Memory B cell (primary cell): ENCODE data around the gene PPP1R9A.

Source experiments
- ATAC-seq: fragments of 150-1000 bp; cut with Tn5 transposase; 2 replicates; pipeline ENCODE4 v1.10.0; 2021; ENCODE audit warnings: low read depth, mild to moderate bottlenecking, moderate library complexity
- DNase-seq, 2 donors: peaks; one replicate each; pipeline ENCODE4 v3.0.0; 2022; ENCODE audit warnings: low spot score in 2 of 2
- H3K27ac Mint-ChIP-seq: one replicate; pipeline ENCODE4 v1.8.0; 2022; ENCODE audit warnings: mild to moderate bottlenecking, moderate library complexity, mixed read lengths
- H3K27me3 Mint-ChIP-seq: one replicate; pipeline ENCODE4 v1.8.0; 2022; ENCODE audit warnings: mixed read lengths
- H3K36me3 Mint-ChIP-seq: one replicate; pipeline ENCODE4 v1.8.0; 2022; ENCODE audit warnings: mild to moderate bottlenecking, mixed read lengths
- H3K4me1 Mint-ChIP-seq: one replicate; pipeline ENCODE4 v1.8.0; 2022; ENCODE audit warnings: mixed read lengths
- H3K4me3 Mint-ChIP-seq: one replicate; pipeline ENCODE4 v1.8.0; 2022; ENCODE audit warnings: mild to moderate bottlenecking, moderate library complexity, mixed read lengths
- H3K9me3 Mint-ChIP-seq: one replicate; pipeline ENCODE4 v1.8.0; 2022; ENCODE audit warnings: mixed read lengths

The PPP1R9A gene

DNA sequence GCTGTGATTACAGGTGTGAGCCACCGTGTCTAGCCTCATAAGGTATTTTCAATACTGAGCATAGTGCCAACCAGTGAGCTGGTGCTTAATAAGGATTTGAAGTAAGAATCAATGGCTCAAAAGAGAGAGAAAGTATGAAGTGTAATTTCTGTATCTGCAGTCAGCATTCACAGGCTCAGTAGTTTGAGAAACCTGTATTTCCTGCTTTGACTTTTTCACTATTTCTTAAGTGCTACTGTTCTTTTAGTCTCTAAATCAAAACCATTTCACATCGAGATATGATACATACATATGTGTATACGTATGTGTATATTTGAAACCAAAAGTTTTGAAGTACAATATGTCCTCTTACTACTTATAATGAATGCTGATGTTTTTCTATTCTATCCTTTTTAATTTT lies 189.9 kb downstream of the PPP1R9A start:
- Mint-ChIP-seq H3K4me1 (no peaks in the 10 kb centered on the region), H3K36me3 (no peaks in the 10 kb centered on the region)
- no peak for ATAC-seq

GRCh38 chr7:95097851-95098250 lies 190.5 kb downstream of the PPP1R9A start:
- Mint-ChIP-seq H3K27ac (no peak overlapping the region), H3K4me3 (no peak overlapping the region), H3K9me3 (peaks cover 2% of the 10 kb centered on the region), H3K4me1 (no peaks in the 10 kb centered on the region), H3K36me3 (no peaks in the 10 kb centered on the region), H3K27me3 (peaks cover 1% of the 10 kb centered on the region)
- ATAC-seq (no peak), DNase-seq (no peak)

More for the DNA sequence above, 189.9 kb downstream of the PPP1R9A start:
- Mint-ChIP-seq H3K4me3 (no peak overlapping the region), H3K27me3 (peaks cover 3% of the 10 kb centered on the region), H3K27ac (no peak overlapping the region), H3K9me3 (peaks cover 2% of the 10 kb centered on the region)
- DNase-seq: no peak

- DNase-seq (no peak), ATAC-seq (no peak)
- Mint-ChIP-seq H3K9me3 (peaks cover 2% of the 10 kb centered on the region), H3K27ac (no peak overlapping the region), H3K4me3 (no peak overlapping the region), H3K4me1 (no peaks in the 10 kb centered on the region), H3K27me3 (peaks cover 1% of the 10 kb centered on the region), H3K36me3 (no peaks in the 10 kb centered on the region)
These were observed 191.7 kb downstream of the PPP1R9A start for GRCh38 chr7:95099106-95099505.

DNA sequence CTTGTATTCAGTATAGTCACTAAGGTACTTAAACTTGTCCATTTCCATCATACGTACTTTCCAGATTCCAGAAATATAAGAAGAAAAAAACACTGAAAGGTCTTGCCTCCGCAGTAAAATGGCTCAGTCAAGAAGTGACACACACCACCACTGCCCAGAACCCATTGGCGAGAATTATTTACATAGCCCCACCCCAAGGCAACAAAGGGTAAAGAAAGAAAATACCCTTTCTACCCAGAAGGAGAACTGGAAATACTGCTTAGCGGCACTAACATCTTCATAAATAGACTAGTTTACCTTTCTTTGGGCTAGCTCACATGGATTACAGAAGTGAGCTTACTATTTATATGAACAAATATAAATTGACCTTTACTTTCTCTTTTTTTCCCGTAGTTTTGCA lies 194.0 kb downstream of the PPP1R9A start:
- Mint-ChIP-seq H3K4me3 (no peak overlapping the region), H3K9me3 (peaks cover 2% of the 10 kb centered on the region), H3K36me3 (no peaks in the 10 kb centered on the region), H3K4me1 (no peaks in the 10 kb centered on the region), H3K27ac (no peak overlapping the region), H3K27me3 (no peaks in the 10 kb centered on the region)
- ATAC-seq (no peak), DNase-seq (no peak)

GRCh38 chr7:95102662-95103061 lies 195.3 kb downstream of the PPP1R9A start:
- no peaks in the 10 kb centered on the region for H3K27me3 Mint-ChIP-seq
- no peaks in the 10 kb centered on the region for H3K36me3 Mint-ChIP-seq
- H3K4me3 Mint-ChIP-seq: no peak overlapping the region
- H3K27ac Mint-ChIP-seq: no peak overlapping the region
- no peak for DNase-seq
- peaks cover 2% of the 10 kb centered on the region for H3K9me3 Mint-ChIP-seq
- H3K4me1 Mint-ChIP-seq: no peaks in the 10 kb centered on the region
- ATAC-seq: no peak

- ATAC-seq (no peak), DNase-seq (no peak)
- H3K36me3 Mint-ChIP-seq: no peaks in the 10 kb centered on the region
- H3K9me3 Mint-ChIP-seq: peaks cover 2% of the 10 kb centered on the region
- no peaks in the 10 kb centered on the region for H3K4me1 Mint-ChIP-seq
- H3K4me3 Mint-ChIP-seq: no peak overlapping the region
- H3K27ac Mint-ChIP-seq: no peak overlapping the region
- H3K27me3 Mint-ChIP-seq: no peaks in the 10 kb centered on the region
These were observed 197.3 kb downstream of the PPP1R9A start for GRCh38 chr7:95104739-95105138.

- DNase-seq: no peak
- no peaks in the 10 kb centered on the region for H3K27me3 Mint-ChIP-seq
- no peaks in the 10 kb centered on the region for H3K4me1 Mint-ChIP-seq
- no peaks in the 10 kb centered on the region for H3K9me3 Mint-ChIP-seq
- no peaks in the 10 kb centered on the region for H3K36me3 Mint-ChIP-seq
- H3K4me3 Mint-ChIP-seq: no peak overlapping the region
- no peak overlapping the region for H3K27ac Mint-ChIP-seq
- ATAC-seq: no peak
These were observed 198.2 kb downstream of the PPP1R9A start for GRCh38 chr7:95105627-95106026.

DNA sequence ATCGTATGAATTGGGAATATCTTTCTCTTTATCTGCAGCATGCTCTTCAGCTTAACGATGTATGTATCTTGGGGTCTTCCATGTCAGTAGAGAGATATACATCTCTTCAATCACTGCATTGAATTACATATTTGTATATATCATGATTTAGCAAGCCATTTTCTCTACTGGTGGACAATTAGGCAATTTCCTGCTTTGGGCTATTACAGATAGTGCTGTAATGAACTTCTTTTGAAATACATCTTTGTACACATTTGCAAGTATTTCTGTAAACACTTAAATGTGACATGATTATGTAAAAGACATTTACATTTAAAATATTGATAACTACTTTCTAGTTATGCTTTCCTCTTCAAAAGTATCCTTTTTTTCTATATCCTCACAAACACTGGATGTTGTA lies 199.0 kb downstream of the PPP1R9A start:
- Mint-ChIP-seq H3K27ac (no peak overlapping the region), H3K27me3 (no peaks in the 10 kb centered on the region)

DNA sequence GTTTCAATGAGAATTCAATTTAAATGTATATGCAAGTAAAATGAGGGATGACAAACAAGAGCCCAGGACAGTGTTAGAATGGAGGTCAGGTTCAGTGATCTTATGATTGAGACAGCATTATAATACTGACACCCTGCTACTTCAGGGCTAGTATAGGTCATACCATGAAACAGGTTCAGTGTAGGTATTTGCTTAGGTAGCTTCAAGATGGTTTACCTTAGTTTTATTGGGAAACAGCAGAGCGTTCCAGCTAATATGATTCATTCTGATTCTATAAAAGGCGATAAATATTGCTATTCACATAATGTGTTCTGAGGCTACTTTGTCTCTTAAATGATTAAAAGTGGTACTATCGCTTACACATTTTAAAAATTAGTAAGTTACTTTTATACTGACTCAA lies 203.3 kb downstream of the PPP1R9A start:
- H3K27me3 Mint-ChIP-seq: peaks cover 3% of the 10 kb centered on the region
- H3K27ac Mint-ChIP-seq: no peak overlapping the region
- H3K4me1 Mint-ChIP-seq: no peaks in the 10 kb centered on the region
- H3K4me3 Mint-ChIP-seq: no peak overlapping the region
- H3K9me3 Mint-ChIP-seq: no peaks in the 10 kb centered on the region
- no peak for DNase-seq
- ATAC-seq: no peak
- no peaks in the 10 kb centered on the region for H3K36me3 Mint-ChIP-seq

More for the DNA sequence above, 199.0 kb downstream of the PPP1R9A start:
- Mint-ChIP-seq H3K4me1 (no peaks in the 10 kb centered on the region), H3K9me3 (no peaks in the 10 kb centered on the region), H3K36me3 (no peaks in the 10 kb centered on the region), H3K4me3 (no peak overlapping the region)
- DNase-seq (no peak), ATAC-seq (no peak)

DNA sequence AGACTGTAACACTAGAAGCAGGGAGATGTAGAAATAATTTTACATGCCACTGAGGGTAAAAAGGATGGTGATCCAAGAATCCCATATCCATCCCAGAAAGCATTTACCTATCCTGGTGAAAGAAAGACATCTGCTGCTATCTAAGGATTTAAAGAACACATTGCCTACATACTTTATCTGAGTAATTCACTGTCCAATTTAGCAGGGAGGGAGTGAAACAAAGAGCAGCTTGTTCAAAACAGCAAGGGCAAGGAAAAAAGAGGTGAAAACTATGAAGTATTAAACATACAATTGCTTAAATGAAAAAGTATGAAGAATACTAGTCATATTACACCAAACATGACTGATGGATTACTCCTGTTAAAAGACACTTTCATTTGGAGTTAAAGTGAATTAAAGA lies 206.2 kb downstream of the PPP1R9A start:
- ATAC-seq: no peak
- Mint-ChIP-seq H3K4me1 (no peaks in the 10 kb centered on the region), H3K4me3 (no peak overlapping the region), H3K27ac (no peak overlapping the region), H3K27me3 (peaks cover 3% of the 10 kb centered on the region), H3K36me3 (no peaks in the 10 kb centered on the region), H3K9me3 (no peaks in the 10 kb centered on the region)
- no peak for DNase-seq

- Mint-ChIP-seq H3K36me3 (no peaks in the 10 kb centered on the region), H3K27ac (no peak overlapping the region), H3K4me3 (no peak overlapping the region), H3K27me3 (no peaks in the 10 kb centered on the region), H3K4me1 (no peaks in the 10 kb centered on the region), H3K9me3 (peaks cover 7% of the 10 kb centered on the region)
- no peak for DNase-seq
- ATAC-seq: no peak
These were observed 218.8 kb downstream of the PPP1R9A start for GRCh38 chr7:95126053-95126709.

- ATAC-seq: no peak
- Mint-ChIP-seq H3K27ac (no peak overlapping the region), H3K9me3 (peaks cover 6% of the 10 kb centered on the region), H3K4me1 (no peaks in the 10 kb centered on the region), H3K4me3 (no peak overlapping the region), H3K36me3 (no peaks in the 10 kb centered on the region), H3K27me3 (peaks cover 2% of the 10 kb centered on the region)
- DNase-seq: no peak
These were observed 225.1 kb downstream of the PPP1R9A start for GRCh38 chr7:95132500-95132899.

- no peak for DNase-seq
- no peak for ATAC-seq
- H3K27ac Mint-ChIP-seq: no peak overlapping the region
- no peaks in the 10 kb centered on the region for H3K4me1 Mint-ChIP-seq
- H3K36me3 Mint-ChIP-seq: no peaks in the 10 kb centered on the region
- peaks cover 1% of the 10 kb centered on the region for H3K9me3 Mint-ChIP-seq
- H3K27me3 Mint-ChIP-seq: peaks cover 2% of the 10 kb centered on the region
- no peak overlapping the region for H3K4me3 Mint-ChIP-seq
These were observed 232.5 kb downstream of the PPP1R9A start for GRCh38 chr7:95139922-95140321.

DNA sequence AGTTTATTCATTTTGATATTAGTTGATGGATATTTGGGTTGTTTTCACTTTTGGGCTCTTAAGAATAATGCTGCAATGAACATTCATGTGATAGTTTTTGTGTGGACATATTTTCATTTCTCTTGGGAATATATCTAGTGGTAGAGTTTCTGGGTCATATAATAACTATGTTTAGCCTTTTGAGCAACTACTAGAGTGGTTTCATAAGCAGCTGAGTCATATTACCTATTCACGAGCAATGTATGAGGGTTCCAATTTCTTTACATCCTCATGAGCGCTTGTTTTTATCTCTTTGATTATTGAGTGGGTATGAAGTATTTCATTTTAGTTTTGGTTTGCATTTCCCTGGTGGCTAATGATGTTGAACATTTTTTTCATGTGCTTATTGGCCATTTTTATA lies 234.4 kb downstream of the PPP1R9A start:
- H3K4me1 Mint-ChIP-seq: no peaks in the 10 kb centered on the region
- no peak overlapping the region for H3K4me3 Mint-ChIP-seq
- DNase-seq (no peak), ATAC-seq (no peak)
- peaks cover 2% of the 10 kb centered on the region for H3K9me3 Mint-ChIP-seq
- H3K36me3 Mint-ChIP-seq: no peaks in the 10 kb centered on the region
- H3K27me3 Mint-ChIP-seq: peaks cover 2% of the 10 kb centered on the region
- H3K27ac Mint-ChIP-seq: no peak overlapping the region

GRCh38 chr7:95144256-95144655 lies 236.9 kb downstream of the PPP1R9A start:
- ATAC-seq (no peak), DNase-seq (no peak)
- H3K9me3 Mint-ChIP-seq: peaks cover 2% of the 10 kb centered on the region
- H3K27ac Mint-ChIP-seq: no peak overlapping the region
- no peaks in the 10 kb centered on the region for H3K36me3 Mint-ChIP-seq
- H3K4me3 Mint-ChIP-seq: no peak overlapping the region
- no peaks in the 10 kb centered on the region for H3K4me1 Mint-ChIP-seq
- H3K27me3 Mint-ChIP-seq: no peaks in the 10 kb centered on the region
